Measurements from ENCODE around the gene PPFIA1.
A peak's percentile ranks its signal among the peaks of the same experiment; 100 is the strongest.

PPFIA1 gene

DNA sequence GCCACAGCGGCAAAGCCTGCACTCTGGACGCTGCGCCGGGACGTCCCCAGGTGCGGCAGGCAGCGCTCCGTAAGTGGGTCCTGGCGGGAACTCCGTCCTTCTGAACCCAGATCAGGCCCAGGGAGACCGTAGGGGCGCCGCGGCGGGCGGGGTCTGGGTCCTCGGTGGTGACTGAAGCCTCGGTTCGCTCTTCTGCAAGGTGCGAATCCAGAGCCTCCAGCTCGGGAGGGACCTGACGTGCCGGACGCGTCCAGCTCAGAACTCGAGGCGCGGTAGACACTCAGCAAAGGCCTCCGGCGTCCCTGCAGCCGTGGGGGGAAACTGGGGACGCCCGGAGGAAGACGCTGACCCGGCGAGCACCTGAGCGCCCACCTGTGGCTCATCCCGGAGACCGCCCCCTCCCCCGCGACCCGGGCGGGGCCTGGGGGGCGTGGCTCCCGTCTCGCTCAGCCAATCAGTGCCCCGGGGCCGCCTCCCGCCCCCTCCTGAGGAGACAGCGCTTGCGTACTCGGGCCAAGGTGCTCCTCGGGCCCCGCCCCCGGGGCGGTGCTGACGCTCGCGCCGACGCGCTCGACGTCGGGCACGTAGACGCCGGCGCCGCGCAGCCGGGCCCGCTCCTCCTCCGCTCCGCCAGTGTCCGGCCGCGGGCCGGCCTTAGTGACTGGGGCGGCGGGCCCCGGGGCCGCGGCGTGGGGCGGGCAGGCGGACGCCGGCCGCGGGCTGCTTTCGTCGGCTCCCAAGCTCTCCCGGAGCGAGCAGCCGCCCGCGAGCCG lies at the start of gene PPFIA1:
Gene PPFIA1 (plus strand): TSS at position 587 of the 773 bp plus-strand sequence. CDS start 1,483 bp downstream, outside the sequence.
- DNase-seq (ENCODE audit: low read depth in 3 of 3) = peak; percentile 93 to 95 (median 94)

DNA sequence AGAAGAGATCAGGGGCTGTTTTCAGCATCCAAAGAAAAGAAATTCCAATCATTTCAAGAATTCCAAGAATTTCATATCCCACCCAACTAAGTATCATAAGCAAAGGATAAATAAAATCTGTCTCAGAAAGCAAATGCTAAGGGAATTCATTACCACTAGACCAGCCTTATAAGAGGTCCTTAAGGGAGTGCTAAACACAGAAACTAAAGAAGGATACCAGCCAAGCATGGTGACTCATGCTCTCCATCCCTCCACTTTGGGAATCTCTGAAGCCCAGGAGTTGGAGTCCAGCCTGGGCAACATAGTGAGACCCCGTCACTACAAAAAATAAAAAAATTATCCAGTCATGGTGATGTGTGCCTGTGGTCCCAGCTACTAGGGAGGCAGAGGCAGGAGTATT lies 49.6 kb upstream of the PPFIA1 start:
- DNase-seq (ENCODE audit: low read depth in 3 of 3) = no peak

- no peak for DNase-seq (ENCODE audit: low read depth in 3 of 3)
These were observed 44.8 kb upstream of the PPFIA1 start for GRCh38 chr11:70225681-70226177.

GRCh38 chr11:70226183-70226582 lies 44.3 kb upstream of the PPFIA1 start:
- DNase-seq (ENCODE audit: low read depth in 3 of 3) = no peak

DNA sequence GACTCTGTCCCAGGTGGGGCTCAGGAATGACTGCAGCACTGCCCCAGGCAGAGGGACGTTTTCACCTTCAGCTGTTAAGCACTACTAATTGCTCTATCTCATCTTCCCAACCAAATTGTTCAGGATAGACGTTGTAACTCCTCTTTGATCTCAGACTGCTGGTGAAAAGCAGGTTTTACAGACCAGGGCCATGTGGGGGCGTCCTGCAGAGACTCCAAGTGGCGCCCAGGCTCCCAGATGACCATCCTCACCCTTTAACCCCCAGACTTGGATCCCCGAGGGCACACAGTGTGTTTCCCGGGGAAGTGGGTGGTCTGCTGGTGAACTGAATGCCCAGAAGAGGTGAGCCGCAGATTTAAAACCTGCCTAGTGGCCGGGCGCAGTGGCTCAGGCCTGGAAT lies 43.5 kb upstream of the PPFIA1 start:
- no peak for DNase-seq (ENCODE audit: low read depth in 3 of 3)

DNA sequence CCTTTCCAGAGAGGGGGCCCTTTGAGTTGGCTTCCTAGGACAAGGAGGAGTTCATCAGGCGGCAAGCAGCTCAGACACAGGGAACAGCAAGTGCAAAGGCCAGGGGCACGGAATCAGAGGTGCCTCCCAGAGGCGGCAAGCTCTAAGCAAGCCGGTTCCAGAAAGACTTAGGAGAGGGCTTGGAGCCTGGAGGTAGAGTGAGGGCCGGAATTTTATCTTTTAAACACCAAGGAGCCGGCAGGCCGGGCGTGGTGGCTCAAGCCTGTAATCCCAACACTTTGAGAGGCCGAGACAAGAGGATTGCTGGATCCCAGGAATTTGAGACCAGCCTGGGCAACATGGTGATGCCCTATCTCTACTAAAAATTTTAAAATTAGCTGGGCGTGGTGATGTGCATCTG lies 40.8 kb upstream of the PPFIA1 start:
- no peak for DNase-seq (ENCODE audit: low read depth in 3 of 3)

DNA sequence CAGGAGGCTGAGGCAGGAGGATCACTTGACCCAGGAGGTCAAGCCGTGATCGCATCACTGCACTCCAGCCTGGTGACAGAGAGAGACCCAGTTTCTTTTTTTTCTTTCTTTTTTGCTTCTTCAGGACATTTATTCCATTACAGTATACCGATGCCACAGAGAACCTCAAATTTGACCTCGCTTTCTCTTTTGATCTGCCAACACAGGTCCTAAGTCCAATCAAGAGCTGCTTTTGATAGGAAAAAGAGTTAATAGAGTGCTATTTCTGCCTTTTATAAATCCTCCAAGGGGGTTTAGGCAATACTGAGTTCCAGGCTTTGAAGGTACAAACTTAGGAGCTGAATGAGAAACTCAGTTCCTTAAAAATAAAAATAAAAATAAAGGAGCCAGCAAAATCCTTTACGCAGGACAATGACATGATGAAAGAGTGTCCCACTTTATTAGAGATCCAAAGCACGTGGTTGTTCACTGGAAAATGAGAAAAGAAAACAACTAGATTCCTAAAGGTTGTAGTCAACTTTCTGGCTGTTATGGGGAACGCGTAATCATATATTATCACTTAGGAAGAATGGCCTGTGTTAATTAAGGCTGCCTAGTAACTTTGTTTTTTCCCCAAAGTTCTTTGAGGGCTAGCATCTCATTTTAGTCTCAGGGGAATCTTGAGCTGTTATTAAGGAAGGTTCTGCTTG lies 40.2 kb upstream of the PPFIA1 start:
- no peak for DNase-seq (ENCODE audit: low read depth in 3 of 3)

DNA sequence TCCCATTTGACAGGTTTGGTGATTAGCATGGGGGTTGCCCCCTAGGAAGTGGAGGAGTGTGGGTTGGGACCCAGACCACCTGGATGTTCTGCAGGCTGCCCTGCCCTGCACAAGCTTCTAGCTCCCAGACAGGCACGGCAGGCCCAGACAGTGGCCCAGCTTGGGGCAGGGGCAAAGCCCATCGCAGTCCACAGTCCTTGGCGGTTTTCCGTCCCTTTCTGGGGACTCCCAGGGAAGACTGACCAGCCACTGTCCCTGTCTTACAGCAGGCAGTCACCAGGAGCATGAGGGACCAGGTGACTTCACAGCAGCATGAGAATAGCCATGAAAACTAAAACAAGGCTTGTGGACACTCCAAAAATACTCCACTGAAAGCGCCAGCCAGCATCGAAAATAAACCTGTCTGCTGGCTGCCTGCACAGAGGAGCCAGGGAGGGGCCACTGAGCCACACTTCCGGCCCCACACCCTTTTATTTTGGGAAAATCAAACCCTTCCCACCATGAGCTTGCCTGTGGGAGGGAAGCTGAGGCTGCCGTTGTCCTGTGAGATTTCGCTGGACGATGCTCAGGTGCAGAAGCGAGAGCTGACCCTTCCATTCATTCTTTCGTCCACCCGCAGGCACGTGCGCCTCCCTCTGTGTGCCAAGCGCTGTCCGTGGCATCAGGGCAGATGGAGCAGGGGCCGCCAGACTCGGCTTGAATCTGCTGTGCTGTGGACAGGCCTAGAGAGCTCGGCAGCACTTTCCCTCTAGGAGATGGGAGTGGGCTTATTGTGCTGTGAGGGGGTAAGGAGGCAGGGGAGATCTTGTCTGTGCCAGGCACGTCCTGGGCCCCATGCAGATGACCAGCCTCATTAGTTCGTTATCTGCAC lies 39.4 kb upstream of the PPFIA1 start:
- DNase-seq (ENCODE audit: low read depth in 3 of 3) = no peak

DNA sequence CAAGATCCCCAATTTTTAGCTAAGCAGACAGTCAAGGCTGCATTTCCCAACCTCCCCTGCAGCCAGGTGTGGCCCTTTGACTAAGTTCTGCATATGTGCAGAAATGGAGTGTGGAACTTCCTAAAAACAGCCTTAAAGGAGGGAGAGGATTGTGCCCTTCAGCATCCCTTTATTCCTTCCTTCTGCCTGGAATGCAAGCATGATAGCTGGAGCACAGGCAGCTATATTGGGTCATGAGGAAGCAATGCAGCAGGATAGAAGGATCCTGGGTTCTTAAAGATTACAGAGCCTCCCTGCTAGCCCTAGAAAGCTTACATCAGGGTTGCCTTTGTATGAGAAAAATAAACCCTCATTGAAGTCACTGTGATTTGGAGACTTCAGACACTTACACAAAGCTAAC lies 37.5 kb upstream of the PPFIA1 start:
- DNase-seq (ENCODE audit: low read depth in 3 of 3) = no peak

GRCh38 chr11:70233511-70233934 lies 37.0 kb upstream of the PPFIA1 start:
- DNase-seq (ENCODE audit: low read depth in 3 of 3) = no peak

GRCh38 chr11:70233962-70234361 lies 36.5 kb upstream of the PPFIA1 start:
- DNase-seq (ENCODE audit: low read depth in 3 of 3) = no peak

- DNase-seq (ENCODE audit: low read depth in 3 of 3) = no peak
These were observed 30.2 kb upstream of the PPFIA1 start for GRCh38 chr11:70240337-70240736.

- DNase-seq (ENCODE audit: low read depth in 3 of 3) = no peak
These were observed 28.8 kb upstream of the PPFIA1 start for GRCh38 chr11:70241709-70242108.

GRCh38 chr11:70242885-70243284 lies 27.6 kb upstream of the PPFIA1 start:
- DNase-seq (ENCODE audit: low read depth in 3 of 3) = no peak

DNA sequence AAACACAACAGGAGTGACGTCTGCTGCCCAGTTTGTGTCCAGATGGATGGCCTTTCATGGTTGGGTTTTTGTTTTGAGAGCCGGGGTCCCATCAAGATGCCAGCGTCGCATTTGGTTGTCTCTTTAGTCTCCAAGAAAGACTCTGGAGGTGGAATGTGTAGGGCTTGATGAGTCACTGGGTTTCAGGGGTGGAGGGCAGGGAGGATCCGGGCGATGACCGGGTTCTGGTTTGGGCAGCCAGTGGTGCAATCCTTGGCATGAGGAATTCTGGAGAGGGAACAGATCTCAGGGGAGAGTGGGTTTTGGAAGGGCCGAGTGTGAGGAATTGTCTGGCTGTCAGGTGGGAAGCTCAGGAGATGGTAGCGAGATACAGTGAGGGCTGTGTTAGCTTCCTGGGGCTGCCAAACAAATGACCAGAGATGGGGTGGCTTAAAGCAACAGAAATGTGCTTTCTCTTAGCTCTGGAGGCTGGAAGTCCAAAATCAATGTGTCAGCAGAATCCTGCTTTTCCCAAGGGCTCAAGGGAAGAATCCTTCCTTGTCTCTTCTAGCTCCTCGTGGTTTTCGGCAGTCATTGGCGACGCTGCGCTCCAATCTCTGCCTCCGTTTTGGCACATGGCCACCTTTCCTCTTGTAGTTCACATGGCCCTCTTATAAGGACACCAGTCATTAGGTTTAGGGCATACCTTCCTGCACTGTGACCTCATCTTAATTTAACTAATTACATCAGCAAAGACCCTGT lies 26.4 kb upstream of the PPFIA1 start:
- no peak for DNase-seq (ENCODE audit: low read depth in 3 of 3)

DNA sequence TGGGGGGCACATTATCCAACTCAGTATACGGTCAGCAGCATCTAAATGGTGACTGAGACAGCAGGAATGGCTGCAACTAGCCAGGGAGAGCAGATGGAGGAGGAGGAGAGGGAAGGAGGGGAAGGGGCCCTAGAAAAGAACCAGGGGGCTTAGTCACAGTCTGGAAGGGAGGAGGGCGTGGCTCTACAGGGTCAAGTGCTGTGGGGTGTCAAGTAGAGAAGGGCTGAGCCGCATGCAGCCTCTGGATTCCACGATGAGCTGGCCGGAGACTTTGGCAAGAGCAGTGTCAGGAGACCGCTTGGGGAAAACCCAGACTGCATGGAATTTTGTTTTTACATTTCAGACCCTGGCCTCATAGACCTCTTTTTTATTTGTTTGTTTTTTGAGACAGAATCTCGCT lies 25.8 kb upstream of the PPFIA1 start:
- no peak for DNase-seq (ENCODE audit: low read depth in 3 of 3)

DNA sequence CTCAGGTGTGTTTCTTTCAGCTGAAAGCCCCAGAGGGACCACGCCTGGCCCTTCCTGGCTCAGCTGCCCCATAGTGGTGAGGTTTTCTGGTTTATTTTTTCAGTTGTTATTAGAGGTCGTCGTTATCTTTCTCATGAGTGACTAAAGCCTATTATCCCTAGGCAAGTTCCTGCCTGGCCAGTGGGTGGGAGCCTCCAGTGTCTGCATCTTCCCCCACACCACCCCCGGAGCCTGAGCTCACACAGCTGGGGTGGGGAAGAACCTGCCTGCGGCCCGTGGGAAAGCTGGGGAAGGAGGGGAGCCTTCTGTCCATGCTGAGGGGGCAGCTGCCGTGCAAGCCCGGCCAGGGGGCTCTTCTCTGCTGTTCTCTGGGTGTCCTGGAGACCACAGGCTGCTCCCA lies 24.3 kb upstream of the PPFIA1 start:
- no peak for DNase-seq (ENCODE audit: low read depth in 3 of 3)

DNA sequence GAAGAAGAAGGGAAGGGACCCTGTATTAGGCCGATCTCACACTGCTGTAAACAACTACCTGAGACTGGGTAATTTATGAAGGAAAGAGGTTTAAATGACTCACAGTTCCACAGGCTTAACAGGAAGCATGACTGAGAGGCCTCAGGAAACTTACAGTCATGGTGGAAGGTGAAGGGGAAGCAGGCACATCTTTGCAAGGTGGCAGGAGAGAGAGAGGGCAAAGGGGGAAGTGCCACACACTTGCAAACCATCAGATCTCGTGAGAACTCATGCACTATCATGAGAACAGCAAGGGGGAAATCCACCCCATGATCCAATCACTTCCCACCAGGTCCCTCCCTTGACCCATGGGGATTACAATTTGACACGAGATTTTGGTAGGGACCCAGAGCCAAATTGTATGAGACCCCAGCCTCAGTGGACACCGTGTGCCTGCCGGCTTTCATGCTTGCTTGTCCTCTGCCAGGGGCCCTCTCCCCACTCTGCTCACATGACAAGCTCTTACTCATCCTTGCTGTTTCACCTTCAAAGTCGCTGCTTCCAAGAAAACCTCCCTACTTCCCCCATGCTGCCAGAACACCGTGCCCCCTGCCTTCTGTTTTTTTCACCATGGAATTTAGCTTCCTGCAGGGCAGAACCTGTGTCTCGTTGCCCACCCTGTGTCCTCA lies 23.3 kb upstream of the PPFIA1 start:
- no peak for DNase-seq (ENCODE audit: low read depth in 3 of 3)

- no peak for DNase-seq (ENCODE audit: low read depth in 3 of 3)
These were observed 22.8 kb upstream of the PPFIA1 start for GRCh38 chr11:70247710-70248072.

DNA sequence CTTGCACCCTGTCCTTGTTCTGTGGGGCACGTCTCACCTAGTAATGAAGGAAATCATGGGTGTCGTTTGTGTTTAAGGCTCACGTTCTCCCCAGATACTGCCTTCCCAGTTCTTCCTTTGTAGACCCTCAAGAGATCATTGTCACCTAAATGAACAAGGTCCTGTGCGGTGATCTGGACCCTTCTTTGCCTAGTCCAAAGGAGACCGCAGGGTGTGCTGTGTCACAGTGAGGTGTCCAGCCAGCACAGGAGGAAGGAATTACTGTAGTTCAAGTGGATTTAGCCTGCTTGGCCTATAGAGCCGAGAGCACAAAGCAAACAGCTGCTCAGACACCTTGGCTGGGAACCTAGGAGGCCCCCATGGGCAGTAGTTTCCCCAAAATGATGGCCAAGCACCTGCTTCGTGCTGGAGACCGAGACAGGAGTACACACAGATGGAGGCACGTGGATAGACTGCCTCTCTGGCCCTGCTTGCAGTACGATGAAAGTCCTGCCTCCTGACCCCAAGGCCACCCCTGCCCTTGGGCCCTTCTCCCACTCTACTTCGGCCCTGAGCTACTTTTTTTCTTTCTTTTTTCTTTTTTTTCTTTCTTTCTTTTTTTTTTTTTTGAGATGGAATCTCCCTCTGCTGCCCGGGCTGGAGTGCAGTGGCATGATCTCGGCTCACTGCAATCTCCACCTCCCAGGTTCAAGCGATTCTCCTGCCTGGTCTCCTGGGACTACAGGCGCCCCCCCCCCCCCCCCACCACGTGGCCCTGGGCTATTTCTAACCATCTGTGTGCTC lies 19.4 kb upstream of the PPFIA1 start:
- DNase-seq (ENCODE audit: low read depth in 3 of 3) = no peak

Data from stimulated activated CD4-positive, alpha-beta T cell treated with anti-CD3 and anti-CD28 coated beads, TNF-alpha, amount 100 ng/mL, for 4 hours (primary cell).